Effector memory CD4-positive, alpha-beta T cell (primary cell): ENCODE results near the gene HUS1.

ENCODE experiments used
- DNase-seq, 3 donors: peaks; one replicate each; pipeline ENCODE4 v3.0.0-alpha.2; 2020
- H3K27ac ChIP-seq: 2 replicates; pipeline ENCODE4 v1.7.0; 2013; ENCODE audit warnings: mild to moderate bottlenecking, low read length, moderate library complexity; ENCODE audit not compliant: insufficient read depth, poor library complexity, severe bottlenecking
- H3K27me3 ChIP-seq: replicated peaks from 2 replicates; pipeline ENCODE4 v1.7.0; 2013; ENCODE audit warnings: mild to moderate bottlenecking, low read length; ENCODE audit not compliant: insufficient read depth, control insufficient read depth, poor library complexity, severe bottlenecking
- H3K36me3 ChIP-seq: 2 replicates; pipeline ENCODE4 v1.7.0; 2013; ENCODE audit warnings: mild to moderate bottlenecking, low read length, moderate library complexity; ENCODE audit not compliant: control insufficient read depth, insufficient read depth
- H3K4me1 ChIP-seq: 2 replicates; pipeline ENCODE4 v1.7.0; 2013; ENCODE audit warnings: low read length, mild to moderate bottlenecking; ENCODE audit not compliant: control insufficient read depth, insufficient read depth, poor library complexity, severe bottlenecking
- H3K4me3 ChIP-seq: 2 replicates; pipeline ENCODE4 v1.7.0; 2013; ENCODE audit warnings: low read length, low read depth, mild to moderate bottlenecking; ENCODE audit not compliant: insufficient read depth, poor library complexity, severe bottlenecking
- H3K9me3 ChIP-seq: 2 replicates; pipeline ENCODE4 v1.7.0; 2013; ENCODE audit warnings: mild to moderate bottlenecking, low read length, moderate library complexity; ENCODE audit not compliant: control insufficient read depth
- total RNA-seq, 3 donors: gene quantifications; one replicate each; lab custom pipeline; 2026; lab: John Stamatoyannopoulos, UW

The HUS1 gene
- total RNA-seq = 31.7 to 41.8 (median 32.5) reads per million in 3 donors

DNA sequence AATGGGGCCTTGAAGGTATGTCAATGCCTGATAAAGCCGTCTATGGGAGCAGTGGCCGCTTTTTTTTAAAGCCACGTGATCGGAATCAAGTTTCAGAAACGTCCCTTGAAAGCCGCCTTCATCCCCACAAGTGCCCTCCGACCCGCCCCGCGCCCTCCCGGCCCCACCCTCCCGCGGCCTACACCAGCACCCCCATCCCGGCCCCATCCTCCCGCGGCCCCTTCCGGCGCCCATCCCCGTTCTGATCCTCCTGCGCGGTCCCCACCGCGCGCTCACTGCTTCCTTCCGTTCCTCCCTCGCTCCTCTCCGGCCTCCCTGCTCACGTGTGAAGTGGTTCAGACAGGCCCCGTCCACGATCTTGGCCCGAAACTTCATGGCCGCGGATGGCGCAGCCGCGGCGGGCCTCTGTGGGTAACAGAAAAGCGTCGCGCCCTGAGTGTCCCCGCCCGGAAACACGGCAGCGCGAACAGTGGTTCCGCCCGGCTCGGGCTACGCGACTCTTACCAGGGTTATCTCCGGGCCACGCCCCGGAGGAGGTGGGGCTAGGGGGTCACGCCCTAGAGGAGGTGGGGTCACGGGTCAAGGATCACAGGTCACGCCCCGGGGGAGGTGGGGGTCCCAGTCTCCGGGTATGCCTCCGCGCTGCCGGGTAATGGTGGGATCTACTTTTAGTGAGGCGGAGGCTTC is at the start of gene HUS1:
TSS of gene HUS1 (minus strand) at position 471 of the 687 bp plus-strand sequence. CDS start at position 375, 96 bp downstream.
- peak; percentile 82 to 91 (median 83) for DNase-seq
- Histone ChIP-seq H3K4me1 (peaks cover 11% of the 10 kb centered on the region), H3K9me3 (no peaks in the 10 kb centered on the region), H3K36me3 (peaks cover 30% of the 10 kb centered on the region), H3K27me3 (no peaks in the 10 kb centered on the region), H3K27ac (peak within 1 kb of the TSS; percentile 86), H3K4me3 (peak within 1 kb of the TSS; percentile 74)

DNA sequence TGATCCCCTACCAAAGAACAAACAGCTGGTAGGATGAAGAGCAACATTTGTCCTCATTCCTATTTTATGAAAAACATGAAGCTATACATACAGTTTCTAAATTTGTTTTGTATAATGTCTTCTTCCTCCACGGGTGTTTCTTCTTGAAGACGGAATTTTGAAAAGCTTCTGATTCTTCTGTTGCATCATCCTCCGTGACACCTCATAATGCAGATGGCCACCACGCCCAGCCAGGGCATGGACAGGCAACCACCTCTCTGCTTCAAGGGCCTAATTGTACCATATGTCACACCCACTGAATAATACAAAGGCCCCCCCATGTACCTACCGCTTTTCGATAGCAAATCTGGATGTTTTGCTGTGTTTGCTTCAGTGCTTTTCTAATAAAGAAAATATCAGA is 49.5 kb upstream of the HUS1 start, which contains the start of gene SUN3:
TSS of gene SUN3 (minus strand) at position 170 of the 400 bp plus-strand sequence. CDS start at position 1, 169 bp downstream.
- Histone ChIP-seq H3K27me3 (no peaks in the 10 kb centered on the region), H3K4me3 (no peak within 1 kb of the TSS)

DNA sequence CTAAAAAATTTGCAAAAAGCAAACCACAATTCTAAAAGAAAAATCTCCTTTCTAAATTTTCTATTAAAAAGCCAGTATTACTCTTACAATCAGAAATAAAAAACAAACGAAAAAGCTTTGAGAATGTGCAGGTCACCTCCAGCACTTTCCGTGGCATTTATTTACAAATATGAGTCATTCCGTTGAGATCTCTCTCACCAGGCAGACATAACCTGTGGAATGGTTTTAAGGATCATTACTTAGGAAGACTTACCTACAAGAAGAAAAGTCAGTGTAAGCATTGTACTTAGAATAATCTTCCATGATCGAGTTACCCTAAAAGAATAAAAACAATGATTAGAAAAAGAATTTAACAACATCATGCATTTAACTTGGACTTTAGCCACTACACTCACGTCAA is 46.2 kb upstream of the HUS1 start:
- H3K27me3 ChIP-seq = no peaks in the 10 kb centered on the region
- no peak for DNase-seq
- H3K4me3 ChIP-seq = no peak overlapping the region
- no peaks in the 10 kb centered on the region for H3K36me3 ChIP-seq
- no peak overlapping the region for H3K27ac ChIP-seq
- no peaks in the 10 kb centered on the region for H3K4me1 ChIP-seq
- H3K9me3 ChIP-seq = no peaks in the 10 kb centered on the region

More for the DNA sequence above, 49.5 kb upstream of the HUS1 start, which contains the start of gene SUN3:
- H3K27ac ChIP-seq = no peak within 1 kb of the TSS
- no peaks in the 10 kb centered on the region for H3K9me3 ChIP-seq
- H3K36me3 ChIP-seq = no peaks in the 10 kb centered on the region
- no peak for DNase-seq
- no peaks in the 10 kb centered on the region for H3K4me1 ChIP-seq

DNA sequence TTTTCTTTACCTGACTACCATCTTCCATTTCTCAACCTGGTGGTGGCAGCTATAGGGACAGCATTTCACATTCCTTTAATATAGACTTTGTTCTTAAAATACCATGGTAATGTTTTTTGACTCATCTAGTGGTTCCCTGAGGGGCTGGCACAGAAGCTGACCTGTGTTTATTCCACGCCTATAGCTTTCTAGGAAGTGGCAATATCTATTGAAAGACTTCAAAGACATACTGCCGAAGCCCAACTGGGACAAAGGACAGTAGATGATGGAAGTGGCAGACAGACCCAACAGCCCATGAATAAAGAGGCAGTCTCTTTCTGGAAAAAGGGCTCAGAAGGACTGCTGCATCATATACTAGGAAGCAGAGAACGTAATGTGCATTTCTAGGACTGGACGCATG is 38.3 kb upstream of the HUS1 start:
- Histone ChIP-seq H3K4me3 (no peak overlapping the region), H3K36me3 (no peaks in the 10 kb centered on the region), H3K27me3 (no peaks in the 10 kb centered on the region), H3K27ac (no peak overlapping the region), H3K9me3 (no peaks in the 10 kb centered on the region), H3K4me1 (no peaks in the 10 kb centered on the region)
- DNase-seq = no peak

DNA sequence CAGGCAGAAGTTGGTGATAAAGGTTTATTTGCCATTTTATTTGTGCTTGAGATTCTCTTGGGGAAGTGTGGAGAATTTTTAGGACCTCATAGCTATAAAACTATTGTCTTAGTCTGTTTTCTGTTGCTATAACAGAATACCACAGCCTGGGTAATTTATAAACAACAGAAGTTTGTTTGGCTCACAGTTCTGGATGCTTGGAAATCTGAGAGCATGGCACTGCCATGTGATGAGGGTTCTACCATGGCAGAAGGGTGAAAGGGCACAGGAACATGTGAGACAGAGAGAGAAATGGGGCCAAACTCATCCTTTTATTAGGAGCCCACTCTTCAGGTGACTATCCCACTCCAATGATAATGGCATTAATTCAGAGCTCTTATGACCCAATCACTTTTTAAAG is 37.2 kb upstream of the HUS1 start:
- no peak overlapping the region for H3K27ac ChIP-seq
- no peaks in the 10 kb centered on the region for H3K9me3 ChIP-seq
- no peak overlapping the region for H3K4me3 ChIP-seq
- no peaks in the 10 kb centered on the region for H3K4me1 ChIP-seq
- no peaks in the 10 kb centered on the region for H3K36me3 ChIP-seq
- no peaks in the 10 kb centered on the region for H3K27me3 ChIP-seq
- no peak for DNase-seq

DNA sequence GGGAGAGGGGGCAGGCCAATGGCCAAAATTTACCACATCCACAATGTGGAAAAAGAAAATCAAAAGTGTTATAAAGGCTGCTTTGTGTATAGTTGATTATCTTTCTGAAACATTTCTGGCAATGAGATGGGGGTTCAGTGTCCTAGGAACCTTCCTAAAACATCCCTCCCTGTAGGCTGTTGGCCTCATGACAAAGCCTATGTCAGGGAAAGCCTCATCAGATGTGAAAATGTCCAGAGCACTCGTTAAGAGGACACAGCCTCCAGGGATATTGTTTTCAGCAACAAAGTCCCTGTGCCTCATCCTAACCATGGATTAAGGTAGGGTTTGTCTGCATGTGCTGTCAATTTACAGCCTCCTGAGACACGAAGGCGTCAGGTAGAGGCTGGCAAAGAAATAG is 32.5 kb upstream of the HUS1 start:
- no peak for DNase-seq
- peaks cover 4% of the 10 kb centered on the region for H3K27me3 ChIP-seq
- H3K27ac ChIP-seq = no peak overlapping the region
- H3K9me3 ChIP-seq = no peaks in the 10 kb centered on the region
- no peak overlapping the region for H3K4me3 ChIP-seq
- no peaks in the 10 kb centered on the region for H3K36me3 ChIP-seq
- H3K4me1 ChIP-seq = no peaks in the 10 kb centered on the region

DNA sequence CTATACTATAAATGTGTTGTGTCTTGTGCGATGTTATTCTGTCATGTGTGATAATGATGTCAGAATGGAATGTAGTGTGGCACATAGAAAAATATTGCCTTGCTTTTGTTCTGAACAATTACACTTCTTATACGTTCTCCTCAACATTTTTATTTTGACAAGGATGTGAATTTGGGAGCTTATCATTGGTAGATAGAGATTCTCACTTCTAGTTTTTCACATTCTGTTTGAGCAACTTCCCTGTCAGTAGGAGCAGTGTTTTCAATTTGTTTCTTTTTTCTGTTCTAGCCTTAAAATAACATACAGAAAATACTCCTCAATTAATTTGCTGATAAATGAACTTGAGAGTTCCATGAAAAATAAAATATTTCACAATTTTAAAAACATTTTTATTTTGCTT is 31.9 kb upstream of the HUS1 start:
- Histone ChIP-seq H3K36me3 (no peaks in the 10 kb centered on the region), H3K27me3 (peaks cover 4% of the 10 kb centered on the region), H3K4me1 (no peaks in the 10 kb centered on the region), H3K4me3 (no peak overlapping the region), H3K9me3 (no peaks in the 10 kb centered on the region), H3K27ac (no peak overlapping the region)
- DNase-seq = no peak

DNA sequence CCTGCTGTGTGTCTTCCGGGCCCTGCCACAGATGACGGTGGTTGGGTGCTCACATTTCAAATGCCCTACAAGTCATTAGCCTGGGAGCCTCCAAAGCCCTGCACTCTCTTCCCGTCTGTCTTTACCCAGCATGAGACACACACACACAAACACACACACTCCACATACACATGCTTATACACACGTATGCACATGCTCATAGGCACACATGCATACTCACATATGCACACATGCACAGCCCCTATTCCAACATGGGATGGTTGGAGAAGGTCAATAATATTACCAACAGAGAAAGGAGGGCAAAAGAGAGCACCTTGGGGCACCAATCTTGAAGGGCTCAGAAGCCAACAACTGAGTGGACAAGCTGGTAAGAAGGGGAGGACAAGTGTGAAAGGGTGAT is 30.5 kb upstream of the HUS1 start:
- H3K4me3 ChIP-seq = no peak overlapping the region
- no peak for DNase-seq
- H3K27ac ChIP-seq = no peak overlapping the region
- H3K36me3 ChIP-seq = no peaks in the 10 kb centered on the region
- H3K9me3 ChIP-seq = no peaks in the 10 kb centered on the region
- H3K4me1 ChIP-seq = no peaks in the 10 kb centered on the region
- H3K27me3 ChIP-seq = peaks cover 4% of the 10 kb centered on the region

DNA sequence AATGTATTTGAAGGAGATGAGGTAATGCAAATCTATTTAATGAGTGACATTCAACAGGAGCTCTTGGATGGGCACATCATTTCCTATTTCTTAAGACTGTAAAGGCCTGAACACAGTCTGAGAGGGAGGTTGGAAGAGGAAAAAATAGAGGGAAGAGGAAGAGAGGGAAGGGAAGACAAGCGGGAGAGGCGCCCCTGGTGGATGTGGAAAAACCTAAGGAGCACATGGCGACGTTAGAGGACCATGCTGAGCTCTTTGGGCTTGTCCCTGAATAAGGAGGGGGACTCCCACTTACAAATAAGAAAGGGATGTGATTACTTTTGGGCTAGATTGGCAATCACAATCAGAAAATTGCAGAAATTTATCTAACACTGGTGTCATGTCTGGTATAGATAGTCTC is 29.8 kb upstream of the HUS1 start:
- Histone ChIP-seq H3K4me1 (no peaks in the 10 kb centered on the region), H3K4me3 (no peak overlapping the region), H3K27ac (no peak overlapping the region), H3K36me3 (no peaks in the 10 kb centered on the region), H3K9me3 (no peaks in the 10 kb centered on the region), H3K27me3 (peaks cover 4% of the 10 kb centered on the region)
- DNase-seq = no peak

DNA sequence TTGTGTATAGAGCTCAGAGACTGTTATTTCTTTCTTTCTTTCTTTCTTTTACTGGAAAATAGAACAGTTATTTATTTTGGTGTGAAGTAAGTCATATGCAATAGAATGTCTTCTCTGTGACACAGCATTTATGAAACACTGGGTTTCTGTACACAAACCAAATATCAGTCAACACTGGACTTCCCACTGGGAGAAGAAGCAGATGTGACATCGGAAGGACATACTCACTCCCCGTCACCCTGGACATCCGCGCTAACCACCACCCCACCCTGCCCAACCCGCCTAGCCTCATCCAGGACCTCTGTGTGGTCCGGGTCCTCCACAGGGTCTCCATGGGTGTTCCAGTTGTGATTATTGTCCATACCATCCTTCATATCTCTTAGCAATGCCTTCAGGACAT is 27.5 kb upstream of the HUS1 start:
- Histone ChIP-seq H3K27ac (no peak overlapping the region), H3K27me3 (peaks cover 4% of the 10 kb centered on the region), H3K4me3 (no peak overlapping the region), H3K4me1 (no peaks in the 10 kb centered on the region), H3K9me3 (no peaks in the 10 kb centered on the region), H3K36me3 (no peaks in the 10 kb centered on the region)
- DNase-seq = no peak
